Liver (tissue), 3 donors: ENCODE measurements around the gene ZNF292.

Experiments used
- FOXA1 ChIP-seq: IDR thresholded peaks from 2 replicates; pipeline ENCODE4 v1.6.1; 2016; ENCODE audit warnings: antibody characterized with exemption
- GABPA ChIP-seq, 2 donors: IDR thresholded peaks in 1 of 2; conservative IDR thresholded peaks in 1 of 2; 2 replicates each; pipeline ENCODE4 v1.6.1; 2016; ENCODE audit warnings: antibody characterized with exemption in 2 of 2, mild to moderate bottlenecking in 1 of 2, moderate library complexity in 1 of 2
- HNF4G ChIP-seq: IDR thresholded peaks from 2 replicates; pipeline ENCODE4 v1.6.1; 2016; ENCODE audit warnings: antibody characterized with exemption
- NR2F2 ChIP-seq: IDR thresholded peaks from 2 replicates; pipeline ENCODE4 v1.6.1; 2016; ENCODE audit warnings: antibody characterized with exemption
- RAD21 ChIP-seq, 2 donors: IDR thresholded peaks; 2 replicates each; pipeline ENCODE4 v1.6.1; 2016; ENCODE audit warnings: antibody characterized with exemption in 2 of 2, mild to moderate bottlenecking in 2 of 2
- SP1 ChIP-seq: IDR thresholded peaks from 2 replicates; pipeline ENCODE4 v1.6.1; 2018; ENCODE audit warnings: antibody characterized with exemption, mild to moderate bottlenecking
- TAF1 ChIP-seq: conservative IDR thresholded peaks from 2 replicates; pipeline ENCODE4 v1.6.1; 2016; ENCODE audit warnings: antibody characterized with exemption, mild to moderate bottlenecking
- YY1 ChIP-seq: IDR thresholded peaks from 2 replicates; pipeline ENCODE4 v1.6.1; 2016; ENCODE audit warnings: antibody characterized with exemption, mild to moderate bottlenecking
- TF ChIP-seq, protein P1 (sequence below): fragments of 150-350 bp; IDR thresholded peaks from 2 replicates; pipeline ENCODE4 v1.5.1; 2017; ENCODE audit warnings: improper control_type of control experiment, low read depth, low read length; ENCODE audit not compliant: missing input control
- TF ChIP-seq, protein P2 (sequence below): IDR thresholded peaks from 2 replicates; pipeline ENCODE4 v1.6.1; 2016; ENCODE audit warnings: antibody characterized with exemption, mild to moderate bottlenecking
- TF ChIP-seq, protein P3 (sequence below): IDR thresholded peaks from 2 replicates; pipeline ENCODE4 v1.6.1; 2016; ENCODE audit warnings: antibody characterized with exemption
- TF ChIP-seq, protein P4 (sequence below): IDR thresholded peaks from 2 replicates; pipeline ENCODE4 v1.6.1; 2016; ENCODE audit warnings: antibody characterized with exemption
- TF ChIP-seq, protein P5 (sequence below): IDR thresholded peaks from 2 replicates; pipeline ENCODE4 v1.6.1; 2016; ENCODE audit warnings: antibody characterized with exemption
- donor health status: healthy.
- donor health status: healthy.

DNA sequence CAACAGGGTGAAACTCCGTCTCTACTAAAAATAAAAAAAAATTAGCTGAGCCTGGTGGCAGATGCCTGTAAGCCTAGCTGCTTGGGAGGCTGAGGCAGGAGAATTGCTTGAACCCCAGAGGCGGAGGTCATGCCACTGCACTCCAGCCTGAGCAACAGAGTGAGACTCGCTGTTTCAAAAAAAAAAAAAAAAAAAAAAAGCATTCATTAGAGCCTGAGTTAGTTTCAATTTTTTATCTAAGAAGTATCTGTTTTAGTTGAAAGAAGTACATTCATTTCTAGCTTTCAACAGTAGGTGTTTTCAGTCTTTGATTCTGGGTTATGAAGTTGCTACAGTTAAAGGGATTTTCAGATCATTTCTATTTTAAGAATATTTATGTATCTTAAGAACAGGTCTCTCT lies 42.2 kb downstream of the ZNF292 start:
- TF ChIP-seq, protein P1, sequence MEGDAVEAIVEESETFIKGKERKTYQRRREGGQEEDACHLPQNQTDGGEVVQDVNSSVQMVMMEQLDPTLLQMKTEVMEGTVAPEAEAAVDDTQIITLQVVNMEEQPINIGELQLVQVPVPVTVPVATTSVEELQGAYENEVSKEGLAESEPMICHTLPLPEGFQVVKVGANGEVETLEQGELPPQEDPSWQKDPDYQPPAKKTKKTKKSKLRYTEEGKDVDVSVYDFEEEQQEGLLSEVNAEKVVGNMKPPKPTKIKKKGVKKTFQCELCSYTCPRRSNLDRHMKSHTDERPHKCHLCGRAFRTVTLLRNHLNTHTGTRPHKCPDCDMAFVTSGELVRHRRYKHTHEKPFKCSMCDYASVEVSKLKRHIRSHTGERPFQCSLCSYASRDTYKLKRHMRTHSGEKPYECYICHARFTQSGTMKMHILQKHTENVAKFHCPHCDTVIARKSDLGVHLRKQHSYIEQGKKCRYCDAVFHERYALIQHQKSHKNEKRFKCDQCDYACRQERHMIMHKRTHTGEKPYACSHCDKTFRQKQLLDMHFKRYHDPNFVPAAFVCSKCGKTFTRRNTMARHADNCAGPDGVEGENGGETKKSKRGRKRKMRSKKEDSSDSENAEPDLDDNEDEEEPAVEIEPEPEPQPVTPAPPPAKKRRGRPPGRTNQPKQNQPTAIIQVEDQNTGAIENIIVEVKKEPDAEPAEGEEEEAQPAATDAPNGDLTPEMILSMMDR, result no peak
- TF ChIP-seq SP1 (no peak), TAF1 (no peak), FOXA1 (no peak), RAD21 (IDR thresholded peaks at IDR 0.05) (no peak), NR2F2 (no peak), HNF4G (no peak), YY1 (no peak), GABPA (IDR thresholded peaks at IDR 0.05 in 1 of 2, conservative IDR thresholded peaks at IDR 0.05 in 1 of 2) (no peak)
- TF ChIP-seq, protein P2, sequence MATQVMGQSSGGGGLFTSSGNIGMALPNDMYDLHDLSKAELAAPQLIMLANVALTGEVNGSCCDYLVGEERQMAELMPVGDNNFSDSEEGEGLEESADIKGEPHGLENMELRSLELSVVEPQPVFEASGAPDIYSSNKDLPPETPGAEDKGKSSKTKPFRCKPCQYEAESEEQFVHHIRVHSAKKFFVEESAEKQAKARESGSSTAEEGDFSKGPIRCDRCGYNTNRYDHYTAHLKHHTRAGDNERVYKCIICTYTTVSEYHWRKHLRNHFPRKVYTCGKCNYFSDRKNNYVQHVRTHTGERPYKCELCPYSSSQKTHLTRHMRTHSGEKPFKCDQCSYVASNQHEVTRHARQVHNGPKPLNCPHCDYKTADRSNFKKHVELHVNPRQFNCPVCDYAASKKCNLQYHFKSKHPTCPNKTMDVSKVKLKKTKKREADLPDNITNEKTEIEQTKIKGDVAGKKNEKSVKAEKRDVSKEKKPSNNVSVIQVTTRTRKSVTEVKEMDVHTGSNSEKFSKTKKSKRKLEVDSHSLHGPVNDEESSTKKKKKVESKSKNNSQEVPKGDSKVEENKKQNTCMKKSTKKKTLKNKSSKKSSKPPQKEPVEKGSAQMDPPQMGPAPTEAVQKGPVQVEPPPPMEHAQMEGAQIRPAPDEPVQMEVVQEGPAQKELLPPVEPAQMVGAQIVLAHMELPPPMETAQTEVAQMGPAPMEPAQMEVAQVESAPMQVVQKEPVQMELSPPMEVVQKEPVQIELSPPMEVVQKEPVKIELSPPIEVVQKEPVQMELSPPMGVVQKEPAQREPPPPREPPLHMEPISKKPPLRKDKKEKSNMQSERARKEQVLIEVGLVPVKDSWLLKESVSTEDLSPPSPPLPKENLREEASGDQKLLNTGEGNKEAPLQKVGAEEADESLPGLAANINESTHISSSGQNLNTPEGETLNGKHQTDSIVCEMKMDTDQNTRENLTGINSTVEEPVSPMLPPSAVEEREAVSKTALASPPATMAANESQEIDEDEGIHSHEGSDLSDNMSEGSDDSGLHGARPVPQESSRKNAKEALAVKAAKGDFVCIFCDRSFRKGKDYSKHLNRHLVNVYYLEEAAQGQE, result no peak
- TF ChIP-seq, protein P3, sequence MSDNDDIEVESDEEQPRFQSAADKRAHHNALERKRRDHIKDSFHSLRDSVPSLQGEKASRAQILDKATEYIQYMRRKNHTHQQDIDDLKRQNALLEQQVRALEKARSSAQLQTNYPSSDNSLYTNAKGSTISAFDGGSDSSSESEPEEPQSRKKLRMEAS, result no peak
- TF ChIP-seq, protein P4, sequence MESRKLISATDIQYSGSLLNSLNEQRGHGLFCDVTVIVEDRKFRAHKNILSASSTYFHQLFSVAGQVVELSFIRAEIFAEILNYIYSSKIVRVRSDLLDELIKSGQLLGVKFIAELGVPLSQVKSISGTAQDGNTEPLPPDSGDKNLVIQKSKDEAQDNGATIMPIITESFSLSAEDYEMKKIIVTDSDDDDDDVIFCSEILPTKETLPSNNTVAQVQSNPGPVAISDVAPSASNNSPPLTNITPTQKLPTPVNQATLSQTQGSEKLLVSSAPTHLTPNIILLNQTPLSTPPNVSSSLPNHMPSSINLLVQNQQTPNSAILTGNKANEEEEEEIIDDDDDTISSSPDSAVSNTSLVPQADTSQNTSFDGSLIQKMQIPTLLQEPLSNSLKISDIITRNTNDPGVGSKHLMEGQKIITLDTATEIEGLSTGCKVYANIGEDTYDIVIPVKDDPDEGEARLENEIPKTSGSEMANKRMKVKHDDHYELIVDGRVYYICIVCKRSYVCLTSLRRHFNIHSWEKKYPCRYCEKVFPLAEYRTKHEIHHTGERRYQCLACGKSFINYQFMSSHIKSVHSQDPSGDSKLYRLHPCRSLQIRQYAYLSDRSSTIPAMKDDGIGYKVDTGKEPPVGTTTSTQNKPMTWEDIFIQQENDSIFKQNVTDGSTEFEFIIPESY, result no peak
- TF ChIP-seq, protein P5, sequence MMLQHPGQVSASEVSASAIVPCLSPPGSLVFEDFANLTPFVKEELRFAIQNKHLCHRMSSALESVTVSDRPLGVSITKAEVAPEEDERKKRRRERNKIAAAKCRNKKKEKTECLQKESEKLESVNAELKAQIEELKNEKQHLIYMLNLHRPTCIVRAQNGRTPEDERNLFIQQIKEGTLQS, result no peak
